ENCODE results near the gene SALL2. TPM values are rescaled to one million over a fixed set of nuclear protein-coding genes. Genes with fewer than 3 reads are reported as not detected.

SALL2 gene
- total RNA-seq, 1 experiment from 2014 or later: 287 TPM

DNA sequence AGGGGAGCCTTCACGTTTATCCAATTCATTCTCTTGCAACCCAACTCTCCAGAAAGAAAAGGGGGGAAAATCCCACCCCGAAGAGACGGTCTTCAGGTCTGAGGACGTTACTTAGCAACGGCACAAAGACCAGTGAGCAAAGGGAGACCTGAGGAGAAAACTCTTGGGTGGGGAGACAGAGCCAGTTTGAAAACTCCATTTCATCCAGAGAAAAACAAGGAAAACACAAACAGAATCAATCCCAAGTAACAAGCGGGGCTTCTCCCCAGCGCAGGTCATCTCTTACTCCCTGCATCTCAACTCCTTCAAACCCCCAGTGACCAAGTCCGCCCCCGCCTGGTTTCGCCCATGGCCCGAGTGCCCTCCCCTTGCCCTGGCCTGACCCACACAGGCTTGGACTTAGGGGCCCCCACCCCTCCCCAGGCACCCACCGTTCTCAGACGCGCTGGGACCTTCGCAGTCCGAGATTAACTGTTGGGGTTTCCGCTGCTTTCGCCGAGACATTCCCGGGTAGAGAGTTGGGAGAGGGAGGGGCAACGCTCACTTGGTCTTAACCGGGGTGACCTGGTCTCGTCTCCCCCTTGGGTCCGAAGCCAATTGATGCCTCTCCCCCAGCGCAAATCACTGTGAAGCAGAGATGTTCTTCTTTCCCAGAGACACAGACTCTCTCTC lies 10.4 kb upstream of the SALL2 start:
- Histone ChIP-seq H3K23me2 (ENCODE audit: insufficient read length, low read depth, low read length, poor library complexity, severe bottlenecking) (peaks cover 16% of the 10 kb centered on the region), H2BK12ac (ENCODE audit: insufficient read length, low read depth, low read length) (no peak overlapping the region), H3T11ph (ENCODE audit: low read length) (no peak overlapping the region), H3K79me2 (ENCODE audit: insufficient read depth, low read length) (peaks cover 27% of the 10 kb centered on the region; the same call in 1 of the 2 replicates), H2BK5ac (ENCODE audit: insufficient read length, low read length) (peak overlapping the region; percentile 66), H2BK120ac (ENCODE audit: low read depth, low read length, poor library complexity, severe bottlenecking) (no peak overlapping the region), H2AK5ac (ENCODE audit: insufficient read length, low read length) (no peak overlapping the region), H3K27ac (ENCODE audit: insufficient read length, low read depth, low read length) (peak overlapping the region; percentile 69), H4K91ac (ENCODE audit: insufficient read length, low read depth, low read length) (no peak overlapping the region), H2BK15ac (ENCODE audit: low read depth, low read length) (no peak overlapping the region), H2AFZ (ENCODE audit: low read length) (no peak overlapping the region), H3K27me3 (ENCODE audit: insufficient read depth, low read length) (no peaks in the 10 kb centered on the region), H3K18ac (ENCODE audit: insufficient read length, low read depth, low read length) (peak overlapping the region; percentile 92), H3K9me3 (ENCODE audit: control insufficient read depth, low read depth, low read length) (no peaks in the 10 kb centered on the region), H3K4me1 (ENCODE audit: insufficient read depth, low read length) (peaks cover 6% of the 10 kb centered on the region; the same call in 1 of the 2 replicates), H3K14ac (ENCODE audit: insufficient read depth, low read length) (peak overlapping the region; percentile 87; the same call in 1 of the 2 replicates), H4K20me1 (ENCODE audit: control insufficient read depth, insufficient read depth, insufficient read length) (no peaks in the 10 kb centered on the region), H3K79me1 (ENCODE audit: insufficient read depth, low read depth, low read length, poor library complexity, severe bottlenecking) (no peaks in the 10 kb centered on the region), H3K23ac (ENCODE audit: insufficient read length, low read depth, low read length) (no peak overlapping the region), H4K5ac (ENCODE audit: insufficient read length, low read depth, low read length) (no peak overlapping the region), H3K56ac (ENCODE audit: insufficient read length, low read depth, low read length) (no peak overlapping the region), H3K4me2 (ENCODE audit: insufficient read depth, insufficient read length, low read length) (peak overlapping the region; percentile 97), H2BK20ac (ENCODE audit: low read depth, low read length, poor library complexity, severe bottlenecking) (no peak overlapping the region), H3K9ac (ENCODE audit: extremely low read depth, insufficient read length, low read length) (peak overlapping the region; percentile 82), H3K4ac (ENCODE audit: low read depth, low read length) (no peak overlapping the region), H4K8ac (replicated peaks; ENCODE audit: insufficient read length, low read depth, low read length) (no peak overlapping the region)
- TF ChIP-seq, protein P1, sequence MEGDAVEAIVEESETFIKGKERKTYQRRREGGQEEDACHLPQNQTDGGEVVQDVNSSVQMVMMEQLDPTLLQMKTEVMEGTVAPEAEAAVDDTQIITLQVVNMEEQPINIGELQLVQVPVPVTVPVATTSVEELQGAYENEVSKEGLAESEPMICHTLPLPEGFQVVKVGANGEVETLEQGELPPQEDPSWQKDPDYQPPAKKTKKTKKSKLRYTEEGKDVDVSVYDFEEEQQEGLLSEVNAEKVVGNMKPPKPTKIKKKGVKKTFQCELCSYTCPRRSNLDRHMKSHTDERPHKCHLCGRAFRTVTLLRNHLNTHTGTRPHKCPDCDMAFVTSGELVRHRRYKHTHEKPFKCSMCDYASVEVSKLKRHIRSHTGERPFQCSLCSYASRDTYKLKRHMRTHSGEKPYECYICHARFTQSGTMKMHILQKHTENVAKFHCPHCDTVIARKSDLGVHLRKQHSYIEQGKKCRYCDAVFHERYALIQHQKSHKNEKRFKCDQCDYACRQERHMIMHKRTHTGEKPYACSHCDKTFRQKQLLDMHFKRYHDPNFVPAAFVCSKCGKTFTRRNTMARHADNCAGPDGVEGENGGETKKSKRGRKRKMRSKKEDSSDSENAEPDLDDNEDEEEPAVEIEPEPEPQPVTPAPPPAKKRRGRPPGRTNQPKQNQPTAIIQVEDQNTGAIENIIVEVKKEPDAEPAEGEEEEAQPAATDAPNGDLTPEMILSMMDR (conservative IDR thresholded peaks at IDR 0.05): no peak
- Mint-ChIP-seq H3K27ac (peak overlapping the region; percentile 93 to 100 (median 97)), H3K4me1 (peaks cover 49 to 61% of the 10 kb centered on the region in 2 experiments), H3K36me3 (ENCODE audit: insufficient read depth in 1 of 3, low read depth in 3 of 3) (peaks cover 8 to 20% (median 11%) of the 10 kb centered on the region in 3 experiments; a peak in 6 of 7 replicates), H3K9me3 (no peaks in the 10 kb centered on the region), H3K27me3 (ENCODE audit: low read depth) (no peaks in the 10 kb centered on the region), H3K4me3 (peak overlapping the region; percentile 85 to 99)
- peak; percentile 56 for DNase-seq
- no CpG with 5 or more reads among the region's 25 CpGs for WGBS (ENCODE audit: extremely low coverage, insufficient read length, low lambda C conversion rate)

Data from H9 (cell line).